ENCODE data around the gene UBAP1.

DNA sequence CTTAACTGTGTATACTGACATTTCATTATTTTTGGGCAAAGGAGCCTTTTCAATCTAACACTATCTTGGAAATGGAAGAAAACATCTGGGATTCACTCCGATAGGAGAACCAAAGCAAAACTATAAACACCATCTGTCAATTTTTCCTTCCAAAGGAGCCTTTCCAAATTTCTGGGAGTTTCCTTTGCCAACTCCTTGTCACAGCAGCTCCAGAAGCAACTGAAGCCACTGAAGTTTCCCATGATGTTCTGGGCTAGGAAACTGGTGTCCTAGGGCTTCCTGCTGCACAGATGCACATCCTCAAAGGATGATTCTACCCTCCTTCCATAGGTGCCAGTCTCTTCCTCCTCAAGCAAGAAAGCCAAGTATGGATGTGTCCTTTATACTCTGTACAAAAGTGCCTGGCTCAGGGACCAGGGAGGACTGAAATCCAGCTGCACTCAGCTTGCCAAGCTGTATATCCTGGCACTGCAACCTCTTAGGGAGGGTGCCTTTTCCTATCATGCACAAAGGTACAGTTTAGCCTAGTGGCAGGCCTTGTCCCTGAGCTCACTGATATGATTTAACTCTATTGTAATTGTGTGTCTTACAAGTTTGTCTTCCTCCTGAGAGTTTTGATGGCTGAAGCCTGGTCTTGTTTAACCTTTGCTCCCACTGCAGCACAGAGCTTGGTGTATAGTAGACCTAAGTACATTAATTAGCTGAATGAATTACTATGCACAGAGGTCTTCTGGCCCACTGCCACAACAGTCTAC, 8.4 kb upstream of the UBAP1 start:
- TF ChIP-seq, protein P1, sequence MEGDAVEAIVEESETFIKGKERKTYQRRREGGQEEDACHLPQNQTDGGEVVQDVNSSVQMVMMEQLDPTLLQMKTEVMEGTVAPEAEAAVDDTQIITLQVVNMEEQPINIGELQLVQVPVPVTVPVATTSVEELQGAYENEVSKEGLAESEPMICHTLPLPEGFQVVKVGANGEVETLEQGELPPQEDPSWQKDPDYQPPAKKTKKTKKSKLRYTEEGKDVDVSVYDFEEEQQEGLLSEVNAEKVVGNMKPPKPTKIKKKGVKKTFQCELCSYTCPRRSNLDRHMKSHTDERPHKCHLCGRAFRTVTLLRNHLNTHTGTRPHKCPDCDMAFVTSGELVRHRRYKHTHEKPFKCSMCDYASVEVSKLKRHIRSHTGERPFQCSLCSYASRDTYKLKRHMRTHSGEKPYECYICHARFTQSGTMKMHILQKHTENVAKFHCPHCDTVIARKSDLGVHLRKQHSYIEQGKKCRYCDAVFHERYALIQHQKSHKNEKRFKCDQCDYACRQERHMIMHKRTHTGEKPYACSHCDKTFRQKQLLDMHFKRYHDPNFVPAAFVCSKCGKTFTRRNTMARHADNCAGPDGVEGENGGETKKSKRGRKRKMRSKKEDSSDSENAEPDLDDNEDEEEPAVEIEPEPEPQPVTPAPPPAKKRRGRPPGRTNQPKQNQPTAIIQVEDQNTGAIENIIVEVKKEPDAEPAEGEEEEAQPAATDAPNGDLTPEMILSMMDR (IDR thresholded peaks at IDR 0.05 in 2 of 3, conservative IDR thresholded peaks at IDR 0.05 in 1 of 3; ENCODE audit: insufficient read depth in 2 of 3, low read depth in 1 of 3, low read length in 3 of 3): no peak
- no peak for TF ChIP-seq NCOR1 (IDR thresholded peaks at IDR 0.05)
- TF ChIP-seq KLF13 (tag; IDR thresholded peaks at IDR 0.05; ENCODE audit: borderline replicate concordance, low read depth): no peak
- TF ChIP-seq, protein P2, sequence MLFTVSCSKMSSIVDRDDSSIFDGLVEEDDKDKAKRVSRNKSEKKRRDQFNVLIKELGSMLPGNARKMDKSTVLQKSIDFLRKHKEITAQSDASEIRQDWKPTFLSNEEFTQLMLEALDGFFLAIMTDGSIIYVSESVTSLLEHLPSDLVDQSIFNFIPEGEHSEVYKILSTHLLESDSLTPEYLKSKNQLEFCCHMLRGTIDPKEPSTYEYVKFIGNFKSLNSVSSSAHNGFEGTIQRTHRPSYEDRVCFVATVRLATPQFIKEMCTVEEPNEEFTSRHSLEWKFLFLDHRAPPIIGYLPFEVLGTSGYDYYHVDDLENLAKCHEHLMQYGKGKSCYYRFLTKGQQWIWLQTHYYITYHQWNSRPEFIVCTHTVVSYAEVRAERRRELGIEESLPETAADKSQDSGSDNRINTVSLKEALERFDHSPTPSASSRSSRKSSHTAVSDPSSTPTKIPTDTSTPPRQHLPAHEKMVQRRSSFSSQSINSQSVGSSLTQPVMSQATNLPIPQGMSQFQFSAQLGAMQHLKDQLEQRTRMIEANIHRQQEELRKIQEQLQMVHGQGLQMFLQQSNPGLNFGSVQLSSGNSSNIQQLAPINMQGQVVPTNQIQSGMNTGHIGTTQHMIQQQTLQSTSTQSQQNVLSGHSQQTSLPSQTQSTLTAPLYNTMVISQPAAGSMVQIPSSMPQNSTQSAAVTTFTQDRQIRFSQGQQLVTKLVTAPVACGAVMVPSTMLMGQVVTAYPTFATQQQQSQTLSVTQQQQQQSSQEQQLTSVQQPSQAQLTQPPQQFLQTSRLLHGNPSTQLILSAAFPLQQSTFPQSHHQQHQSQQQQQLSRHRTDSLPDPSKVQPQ (CRISPR knock-in tag; IDR thresholded peaks at IDR 0.05; ENCODE audit: borderline replicate concordance): no peak
